GM21786 (cell line): ENCODE measurements around the gene SPINK2.

Experiments
- ATAC-seq: cut with Tn5 transposase; IDR thresholded peaks from one replicate; pipeline ENCODE4 v1.9.1; 2021; ENCODE audit not compliant: unreplicated experiment

SPINK2 gene

GRCh38 chr4:56799824-56800756, 21.4 kb downstream of the SPINK2 start:
- ATAC-seq: peak; percentile 94

- ATAC-seq: no peak
Observed at GRCh38 chr4:56799161-56799759, 22.2 kb downstream of the SPINK2 start.

- no peak for ATAC-seq
Observed at GRCh38 chr4:56796211-56796610, 25.3 kb downstream of the SPINK2 start.

GRCh38 chr4:56791316-56791715, 30.2 kb downstream of the SPINK2 start:
- no peak for ATAC-seq

- no peak for ATAC-seq
Observed at GRCh38 chr4:56790691-56791091, 30.8 kb downstream of the SPINK2 start.

GRCh38 chr4:56788081-56788480, 33.4 kb downstream of the SPINK2 start:
- ATAC-seq: no peak

- ATAC-seq: no peak
Observed at GRCh38 chr4:56787380-56787779, 34.1 kb downstream of the SPINK2 start.

- ATAC-seq: no peak
Observed at GRCh38 chr4:56786955-56787354, 34.5 kb downstream of the SPINK2 start.

- ATAC-seq: no peak
Observed at GRCh38 chr4:56783986-56784385, 37.5 kb downstream of the SPINK2 start.

- ATAC-seq: no peak
Observed at GRCh38 chr4:56782019-56782418, 39.5 kb downstream of the SPINK2 start.

GRCh38 chr4:56773346-56773745, 48.2 kb downstream of the SPINK2 start:
- no peak for ATAC-seq

- no peak for ATAC-seq
Observed at GRCh38 chr4:56772134-56772533, 49.4 kb downstream of the SPINK2 start.

- no peak for ATAC-seq
Observed at GRCh38 chr4:56768763-56769162, 52.7 kb downstream of the SPINK2 start.

- no peak for ATAC-seq
Observed at GRCh38 chr4:56768316-56768715, 53.2 kb downstream of the SPINK2 start.

GRCh38 chr4:56767567-56767966, 53.9 kb downstream of the SPINK2 start:
- ATAC-seq: no peak

GRCh38 chr4:56764775-56765174, 56.7 kb downstream of the SPINK2 start:
- no peak for ATAC-seq

- ATAC-seq: no peak
Observed at GRCh38 chr4:56764223-56764622, 57.3 kb downstream of the SPINK2 start.

- ATAC-seq: no peak
Observed at GRCh38 chr4:56762484-56763250, 58.8 kb downstream of the SPINK2 start.

GRCh38 chr4:56760183-56760582, 61.3 kb downstream of the SPINK2 start:
- ATAC-seq: no peak
